ENCODE results near the gene DAP. TPM values are rescaled to one million over a fixed set of nuclear protein-coding genes. Genes with fewer than 3 reads are reported as not detected.

DAP gene
- total RNA-seq, 1 experiment from 2014 or later, result 47.2 TPM

GRCh38 chr5:10630126-10630525 is 130.9 kb downstream of the DAP start:
- Histone ChIP-seq H3K4me1 (ENCODE audit: insufficient read depth, low read length) (0 out of 2 replicates have a peak, but pooled peaks cover 2% of the 10 kb centered on the region), H4K91ac (ENCODE audit: insufficient read length, low read depth, low read length) (no peak overlapping the region), H3K27me3 (ENCODE audit: insufficient read depth, low read length) (no peaks in the 10 kb centered on the region), H4K8ac (replicated peaks; ENCODE audit: insufficient read length, low read depth, low read length) (no peak overlapping the region), H3K4me2 (ENCODE audit: insufficient read depth, insufficient read length, low read length) (no peak overlapping the region), H3K56ac (ENCODE audit: insufficient read length, low read depth, low read length) (no peak overlapping the region), H3T11ph (ENCODE audit: low read length) (no peak overlapping the region), H3K23me2 (ENCODE audit: insufficient read length, low read depth, low read length, poor library complexity, severe bottlenecking) (peaks cover 3% of the 10 kb centered on the region), H3K18ac (ENCODE audit: insufficient read length, low read depth, low read length) (no peak overlapping the region), H3K23ac (ENCODE audit: insufficient read length, low read depth, low read length) (no peak overlapping the region), H3K79me2 (ENCODE audit: insufficient read depth, low read length) (no peaks in the 10 kb centered on the region), H3K9ac (ENCODE audit: extremely low read depth, insufficient read length, low read length) (no peak overlapping the region), H4K5ac (ENCODE audit: insufficient read length, low read depth, low read length) (no peak overlapping the region), H2BK120ac (ENCODE audit: low read depth, low read length, poor library complexity, severe bottlenecking) (no peak overlapping the region), H2BK15ac (ENCODE audit: low read depth, low read length) (no peak overlapping the region), H2BK20ac (ENCODE audit: low read depth, low read length, poor library complexity, severe bottlenecking) (no peak overlapping the region), H2BK12ac (ENCODE audit: insufficient read length, low read depth, low read length) (no peak overlapping the region), H2BK5ac (ENCODE audit: insufficient read length, low read length) (no peak overlapping the region), H3K14ac (ENCODE audit: insufficient read depth, low read length) (no peak overlapping the region), H3K27ac (ENCODE audit: insufficient read length, low read depth, low read length) (no peak overlapping the region), H3K4ac (ENCODE audit: low read depth, low read length) (no peak overlapping the region), H2AK5ac (ENCODE audit: insufficient read length, low read length) (no peak overlapping the region), H4K20me1 (ENCODE audit: control insufficient read depth, insufficient read depth, insufficient read length) (no peaks in the 10 kb centered on the region), H3K9me3 (ENCODE audit: control insufficient read depth, low read depth, low read length) (no peaks in the 10 kb centered on the region), H2AFZ (ENCODE audit: low read length) (no peak overlapping the region), H3K79me1 (ENCODE audit: insufficient read depth, low read depth, low read length, poor library complexity, severe bottlenecking) (no peaks in the 10 kb centered on the region)
- no CpG with 5 or more reads among the region's 5 CpGs for WGBS (ENCODE audit: extremely low coverage, insufficient read length, low lambda C conversion rate)
- TF ChIP-seq CTCF (conservative IDR thresholded peaks at IDR 0.05), result no peak
- H3K4me1 Mint-ChIP-seq, result peaks cover 32 to 38% of the 10 kb centered on the region in 2 experiments
- H3K36me3 Mint-ChIP-seq (ENCODE audit: insufficient read depth in 1 of 3, low read depth in 3 of 3), result peaks cover 0 to 1% (median 0%) of the 10 kb centered on the region in 3 experiments; a peak in 1 of 7 replicates
- no peaks in the 10 kb centered on the region for H3K9me3 Mint-ChIP-seq
- no peak overlapping the region for H3K27ac Mint-ChIP-seq
- no peak for DNase-seq
- peaks cover 2% of the 10 kb centered on the region for H3K27me3 Mint-ChIP-seq (ENCODE audit: low read depth)
- no peak overlapping the region for H3K4me3 Mint-ChIP-seq

Measured in H9 (cell line).